Upper lobe of right lung (tissue), 1 donor: ENCODE results near the gene NAA10. TPM values are rescaled to one million over a fixed set of nuclear protein-coding genes. Genes with fewer than 3 reads are reported as not detected.

Experiments
- ATAC-seq: fragments of 200-7000 bp; cut with Tn5 transposase; one replicate; pipeline ENCODE4 v1.9.1; 2020; ENCODE audit warnings: mild to moderate bottlenecking, moderate library complexity
- DNase-seq: peaks from one replicate; pipeline ENCODE4 v3.0.0-alpha.2; 2020
- H3K27ac ChIP-seq: fragments of 200-600 bp; one replicate; pipeline ENCODE4 v1.8.0; 2022
- H3K27me3 ChIP-seq: fragments of 200-600 bp; one replicate; pipeline ENCODE4 v1.8.0; 2022; ENCODE audit warnings: mild to moderate bottlenecking
- H3K36me3 ChIP-seq: fragments of 200-600 bp; one replicate; pipeline ENCODE4 v1.8.0; 2022
- H3K4me1 ChIP-seq: fragments of 200-600 bp; one replicate; pipeline ENCODE4 v1.8.0; 2022
- H3K4me3 ChIP-seq: fragments of 200-600 bp; one replicate; pipeline ENCODE4 v1.8.0; 2022; ENCODE audit warnings: mild to moderate bottlenecking
- H3K9me3 ChIP-seq: fragments of 200-600 bp; one replicate; pipeline ENCODE4 v1.8.0; 2022
- CTCF ChIP-seq: fragments of 200-600 bp; IDR thresholded peaks from one replicate; pipeline ENCODE4 v1.8.0; 2022; ENCODE audit warnings: antibody characterized with exemption
- intact Hi-C: fragments of 100-400 bp; cut with DNase I; formaldehyde crosslinking; loops from one replicate; pipeline ENCODE4 v1.11.0; 2022
- total RNA-seq: library from RNA; stranded (reverse); fragmentation: NEBNext Ultra II Directional; extraction: Animal tissue kit (Norgen Biotek cat#: 25700); gene quantifications from one replicate; pipeline ENCODE4 v1.2.1, GENCODE V29; 2021
- donor health status: DM: no; HTN: yes; CAD: no; lungs with severe emphysema.

NAA10 gene
- total RNA-seq, 1 donor from 2014 or later, result 84.6 TPM

- Histone ChIP-seq H3K4me1 (peaks cover 5% of the 10 kb centered on the region), H3K27ac (no peak overlapping the region), H3K9me3 (no peaks in the 10 kb centered on the region), H3K4me3 (no peak overlapping the region), H3K36me3 (no peaks in the 10 kb centered on the region), H3K27me3 (no peaks in the 10 kb centered on the region)
- ATAC-seq (no peak), DNase-seq (no peak)
- intact Hi-C loops, result no loop called here
- TF ChIP-seq CTCF, result no peak
Measured at GRCh38 chrX:153909024-153909979, 25.5 kb downstream of the NAA10 start.

GRCh38 chrX:153908219-153908860 lies 26.5 kb downstream of the NAA10 start:
- peaks cover 9% of the 10 kb centered on the region for H3K4me1 ChIP-seq
- H3K4me3 ChIP-seq, result no peak overlapping the region
- DNase-seq (no peak), ATAC-seq (no peak)
- intact Hi-C loops, result no loop called here
- H3K9me3 ChIP-seq, result no peaks in the 10 kb centered on the region
- no peak overlapping the region for H3K27ac ChIP-seq
- H3K27me3 ChIP-seq, result no peaks in the 10 kb centered on the region
- TF ChIP-seq CTCF, result no peak
- no peaks in the 10 kb centered on the region for H3K36me3 ChIP-seq

- no peak for TF ChIP-seq CTCF
- intact Hi-C loops, result no loop called here
- DNase-seq (no peak), ATAC-seq (no peak)
- Histone ChIP-seq H3K27ac (no peak overlapping the region), H3K27me3 (no peaks in the 10 kb centered on the region), H3K9me3 (no peaks in the 10 kb centered on the region), H3K36me3 (no peaks in the 10 kb centered on the region), H3K4me3 (no peak overlapping the region), H3K4me1 (peaks cover 9% of the 10 kb centered on the region)
Measured at GRCh38 chrX:153907456-153907855, 27.4 kb downstream of the NAA10 start.

- no peak for ATAC-seq
- peaks cover 9% of the 10 kb centered on the region for H3K4me1 ChIP-seq
- no peak overlapping the region for H3K4me3 ChIP-seq
- H3K27ac ChIP-seq, result no peak overlapping the region
- DNase-seq, result no peak
- no peak for TF ChIP-seq CTCF
- intact Hi-C loops, result no loop called here
- H3K9me3 ChIP-seq, result no peaks in the 10 kb centered on the region
- no peaks in the 10 kb centered on the region for H3K36me3 ChIP-seq
- no peaks in the 10 kb centered on the region for H3K27me3 ChIP-seq
Measured at GRCh38 chrX:153906126-153906917, 28.5 kb downstream of the NAA10 start.

- Histone ChIP-seq H3K4me1 (peaks cover 9% of the 10 kb centered on the region), H3K4me3 (no peak overlapping the region), H3K27me3 (no peaks in the 10 kb centered on the region), H3K9me3 (no peaks in the 10 kb centered on the region), H3K36me3 (no peaks in the 10 kb centered on the region), H3K27ac (no peak overlapping the region)
- no peak for DNase-seq
- intact Hi-C loops, result no loop called here
- ATAC-seq, result no peak
- TF ChIP-seq CTCF, result no peak
Measured at GRCh38 chrX:153905481-153906095, 29.2 kb downstream of the NAA10 start.
